Keratinocyte (primary cell): ENCODE measurements around the gene FAF1. TPM values are rescaled to one million over a fixed set of nuclear protein-coding genes. Genes with fewer than 3 reads are reported as not detected.

Experiments
- DNase-seq: peaks from one replicate; pipeline ENCODE4 v3.0.0-alpha.2; 2011; ENCODE audit warnings: low read depth, missing footprints, low spot score
- FAIRE-seq: peaks from 2 replicates; lab custom pipeline; 2011; peaks lifted over from hg19 to GRCh38; lab: Jason Lieb, UNC
- H2AFZ ChIP-seq: 2 replicates; pipeline ENCODE4 v1.6.0; 2012; ENCODE audit warnings: low read length, control low read depth, inconsistent platforms; ENCODE audit not compliant: control insufficient read depth
- H3K27ac ChIP-seq: 2 replicates; pipeline ENCODE4 v1.5.1; 2011; ENCODE audit warnings: low read length; ENCODE audit not compliant: control insufficient read depth, insufficient read depth
- H3K27me3 ChIP-seq: 3 replicates; pipeline ENCODE4 v1.6.0; 2011; ENCODE audit warnings: low read length; ENCODE audit not compliant: control insufficient read depth, insufficient read depth; ENCODE audit errors: extremely low read depth
- H3K36me3 ChIP-seq, 2 experiments: 2 replicates in 1 of 2; 3 replicates in 1 of 2; pipeline ENCODE4 v1.5.1; 2011; ENCODE audit warnings: low read length in 2 of 2, mild to moderate bottlenecking in 1 of 2; ENCODE audit not compliant: control insufficient read depth in 2 of 2, insufficient read depth in 2 of 2; ENCODE audit errors: extremely low read depth in 1 of 2
- H3K4me1 ChIP-seq: 3 replicates; pipeline ENCODE4 v1.5.1; 2011; ENCODE audit warnings: low read length; ENCODE audit not compliant: control insufficient read depth, insufficient read depth; ENCODE audit errors: extremely low read depth
- H3K4me2 ChIP-seq: 3 replicates; pipeline ENCODE4 v1.6.0; 2011; ENCODE audit warnings: low read depth, low read length; ENCODE audit not compliant: control insufficient read depth, insufficient read depth; ENCODE audit errors: extremely low read depth
- H3K4me3 ChIP-seq, 3 experiments: fragments of 200-600 bp in 1 of 3; sonication (generic) in 1 of 3; 2 replicates in 2 of 3; 3 replicates in 1 of 3; pipeline ENCODE4 v1.5.1; 2011 to 2016; ENCODE audit warnings: low read length in 3 of 3, mild to moderate bottlenecking in 3 of 3, control low read depth in 2 of 3, inconsistent platforms in 1 of 3, low read depth in 1 of 3, mixed read lengths in 1 of 3, mixed run types in 1 of 3, moderate library complexity in 1 of 3; ENCODE audit not compliant: control insufficient read depth in 2 of 3, insufficient read depth in 2 of 3; ENCODE audit errors: extremely low read depth in 1 of 3
- H3K79me2 ChIP-seq: 2 replicates; pipeline ENCODE4 v1.6.0; 2012; ENCODE audit warnings: low read length; ENCODE audit not compliant: control insufficient read depth, insufficient read depth
- H3K9ac ChIP-seq: 3 replicates; pipeline ENCODE4 v1.6.0; 2011; ENCODE audit warnings: low read length; ENCODE audit not compliant: control insufficient read depth, insufficient read depth; ENCODE audit errors: extremely low read depth
- H3K9me1 ChIP-seq: 3 replicates; pipeline ENCODE4 v1.6.0; 2011; ENCODE audit warnings: low read length; ENCODE audit not compliant: control insufficient read depth, insufficient read depth; ENCODE audit errors: extremely low read depth
- H3K9me3 ChIP-seq: 2 replicates; pipeline ENCODE4 v1.5.1; 2012; ENCODE audit warnings: low read depth, low read length; ENCODE audit not compliant: control insufficient read depth
- H4K20me1 ChIP-seq: 3 replicates; pipeline ENCODE4 v1.6.0; 2011; ENCODE audit warnings: low read length; ENCODE audit not compliant: control insufficient read depth, insufficient read depth; ENCODE audit errors: extremely low read depth
- CTCF ChIP-seq, 3 experiments: IDR thresholded peaks in 1 of 3; conservative IDR thresholded peaks in 1 of 3; optimal IDR thresholded peaks in 1 of 3; 2 replicates in 2 of 3; 3 replicates in 1 of 3; pipeline versions ENCODE3 to v1.5.1; 2011; ENCODE audit warnings: low read length in 3 of 3, mild to moderate bottlenecking in 3 of 3, moderate library complexity in 2 of 3, control low read depth in 1 of 3, inconsistent platforms in 1 of 3; ENCODE audit not compliant: insufficient read depth in 2 of 3; ENCODE audit errors: extremely low read depth in 1 of 3
- EZH2 ChIP-seq: IDR thresholded peaks from one replicate; pipeline ENCODE4 v1.6.1; 2012; ENCODE audit warnings: inconsistent platforms, mild to moderate bottlenecking, low read length, moderate library complexity
- dilution Hi-C: fragments of 300-500 bp; cut with MboI; formaldehyde crosslinking; loops from one replicate; pipeline ENCODE4 v1.7.0; 2020; ENCODE audit warnings: low sequenced_read_pairs; ENCODE audit not compliant: extremely low pct_ligation_motif_present
- polyA plus RNA-seq, 5 experiments: library from polyadenylated mRNA; depleted of rRNA in 3 of 5; stranded (reverse) in 3 of 5; stranded (forward) in 1 of 5; unstranded in 1 of 5; fragments of >200 nt; gene quantifications; 1 replicate in 1 of 5; 2 replicates in 3 of 5; 3 replicates in 1 of 5; pipeline versions ENCODE4 v1.2.1 to v1.2.3, GENCODE V29; 2011 to 2012; ENCODE audit warnings: missing spikeins in 2 of 5, low read depth in 1 of 5, low replicate concordance in 1 of 5

The FAF1 gene
- polyA plus RNA-seq, 1 donor (not counting 4 experiments of a cell fraction or from before 2014, with no cell fraction given): 33.1 TPM

- no peak overlapping the region for H3K27ac ChIP-seq
- FAIRE-seq: no peak
Observed at GRCh38 chr1:50699795-50700194, 260.3 kb downstream of the FAF1 start.

DNA sequence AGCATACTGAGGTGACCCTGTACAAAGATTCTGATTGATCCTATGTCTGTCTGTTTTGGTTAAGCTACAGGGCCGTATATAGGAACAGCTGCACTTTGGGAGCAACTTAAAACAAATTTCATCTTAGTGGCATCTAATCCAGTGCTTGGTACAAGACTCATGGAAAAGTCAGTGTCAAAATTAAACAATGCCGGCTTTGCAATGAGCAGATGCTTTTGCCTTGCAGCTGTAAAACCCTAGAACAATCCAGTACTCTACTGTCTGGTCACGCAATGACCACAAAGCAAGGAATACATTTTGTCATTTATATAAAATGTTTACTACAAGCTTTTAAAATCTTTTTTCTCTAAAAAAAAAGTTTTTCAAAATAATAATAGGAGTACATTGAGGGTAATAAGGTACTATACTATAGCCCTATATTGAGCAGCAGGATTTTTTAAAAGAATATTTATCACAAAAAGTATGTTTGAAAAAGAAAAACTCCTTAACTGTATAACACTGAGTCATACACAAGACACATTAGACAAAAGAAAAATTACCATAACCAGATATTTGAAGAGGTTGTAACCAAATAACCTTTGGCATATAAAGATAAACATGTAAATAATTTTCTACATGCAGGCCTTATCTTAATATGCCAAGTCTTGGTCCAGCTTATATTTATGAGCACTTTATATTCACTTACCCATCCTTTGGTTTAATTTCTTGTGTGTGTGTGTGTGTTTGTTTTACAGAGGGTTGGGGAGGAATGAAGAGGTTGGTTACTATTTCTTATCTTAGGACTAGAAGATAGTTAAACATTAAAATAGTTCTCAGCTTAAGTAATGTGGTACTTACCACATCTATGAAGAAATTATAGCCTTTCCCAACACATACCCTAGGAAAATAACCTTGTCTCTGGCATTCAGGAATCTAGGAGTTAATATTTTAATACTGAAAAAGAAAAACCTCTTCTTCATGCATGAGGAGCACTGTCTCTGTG is 262.3 kb downstream of the FAF1 start:
- Histone ChIP-seq H3K9me1 (no peaks in the 10 kb centered on the region), H3K9ac (no peak overlapping the region), H3K9me3 (no peaks in the 10 kb centered on the region), H4K20me1 (no peaks in the 10 kb centered on the region), H3K4me3 (no peak overlapping the region), H3K27me3 (no peaks in the 10 kb centered on the region), H3K79me2 (no peaks in the 10 kb centered on the region), H3K36me3 (no peaks in the 10 kb centered on the region), H3K27ac (no peak overlapping the region), H3K4me1 (no peaks in the 10 kb centered on the region), H2AFZ (no peak overlapping the region), H3K4me2 (no peak overlapping the region)
- FAIRE-seq (no peak), DNase-seq (no peak)
- dilution Hi-C loops: no loop called here
- TF ChIP-seq CTCF (optimal IDR thresholded peaks at IDR 0.05 in 1 of 3, IDR thresholded peaks at IDR 0.05 in 1 of 3, conservative IDR thresholded peaks at IDR 0.05 in 1 of 3; ENCODE audit: extremely low read depth in 1 of 3, insufficient read depth in 2 of 3, low read length in 3 of 3): no peak
- TF ChIP-seq EZH2: no peak

More at GRCh38 chr1:50699795-50700194, 260.3 kb downstream of the FAF1 start:
- DNase-seq: no peak
- no peaks in the 10 kb centered on the region for H3K9me1 ChIP-seq
- H3K9me3 ChIP-seq: no peaks in the 10 kb centered on the region
- H3K9ac ChIP-seq: no peak overlapping the region
- H2AFZ ChIP-seq: no peak overlapping the region
- H3K27me3 ChIP-seq: no peaks in the 10 kb centered on the region
- no peaks in the 10 kb centered on the region for H4K20me1 ChIP-seq
- TF ChIP-seq EZH2: no peak
- TF ChIP-seq CTCF (optimal IDR thresholded peaks at IDR 0.05 in 1 of 3, IDR thresholded peaks at IDR 0.05 in 1 of 3, conservative IDR thresholded peaks at IDR 0.05 in 1 of 3; ENCODE audit: extremely low read depth in 1 of 3, insufficient read depth in 2 of 3, low read length in 3 of 3): no peak
- peaks cover under 1% of the 10 kb centered on the region for H3K4me1 ChIP-seq
- H3K79me2 ChIP-seq: no peaks in the 10 kb centered on the region
- no peak overlapping the region for H3K4me3 ChIP-seq
- no peaks in the 10 kb centered on the region for H3K36me3 ChIP-seq
- dilution Hi-C loops: no loop called here
- H3K4me2 ChIP-seq: no peak overlapping the region
